Activated CD4-positive, alpha-beta T cell treated with anti-CD3 and anti-CD28 coated beads, Interleukin-2, amount 50 U/mL, for 16 hours (primary cell): Measurements from ENCODE around the gene ELAVL1.
"Not testable (repeated sequence)": the region's sequence is repeated elsewhere in the genome, so short reads cannot be mapped to it uniquely, and the experiment has no call there.

Source experiments
- DNase-seq: peaks from one replicate; pipeline ENCODE4 v3.0.0-alpha.2; 2020

Gene ELAVL1

GRCh38 chr19:7920519-7921301 is 84.7 kb downstream of the ELAVL1 start:
- peak; percentile 99 for DNase-seq

GRCh38 chr19:7919610-7920518 is 85.6 kb downstream of the ELAVL1 start, which contains the start of gene SNAPC2:
TSS of gene SNAPC2 (plus strand) at chr19:7920338. CDS start at chr19:7920367, 29 bp downstream.
- DNase-seq = peak; percentile 97

GRCh38 chr19:7918615-7919421 is 86.6 kb downstream of the ELAVL1 start:
- no peak for DNase-seq

- not testable (repeated sequence) for DNase-seq
These were observed 87.3 kb downstream of the ELAVL1 start for GRCh38 chr19:7918062-7918614.

- peak; percentile 57 for DNase-seq
These were observed 88.0 kb downstream of the ELAVL1 start for GRCh38 chr19:7917267-7918061.

GRCh38 chr19:7916955-7917266 is 88.5 kb downstream of the ELAVL1 start:
- DNase-seq = no peak

- peak; percentile 51 for DNase-seq
These were observed 89.1 kb downstream of the ELAVL1 start for GRCh38 chr19:7916103-7916954.

GRCh38 chr19:7915250-7916102 is 90.0 kb downstream of the ELAVL1 start:
- DNase-seq = no peak

GRCh38 chr19:7914598-7915045 is 90.8 kb downstream of the ELAVL1 start, which contains the start of gene TGFBR3L:
TSS of gene TGFBR3L (plus strand) at chr19:7914830.
- no peak for DNase-seq

GRCh38 chr19:7914099-7914498 is 91.3 kb downstream of the ELAVL1 start:
- no peak for DNase-seq

- DNase-seq = no peak
These were observed 91.8 kb downstream of the ELAVL1 start for GRCh38 chr19:7913652-7914051.

GRCh38 chr19:7912697-7913564 is 92.5 kb downstream of the ELAVL1 start:
- no peak for DNase-seq

GRCh38 chr19:7912144-7912696 is 93.2 kb downstream of the ELAVL1 start:
- DNase-seq = no peak

- no peak for DNase-seq
These were observed 93.8 kb downstream of the ELAVL1 start for GRCh38 chr19:7911508-7912143.

GRCh38 chr19:7910321-7911161 is 94.9 kb downstream of the ELAVL1 start:
- no peak for DNase-seq

- DNase-seq = no peak
These were observed 95.9 kb downstream of the ELAVL1 start for GRCh38 chr19:7909471-7910067.
